ENCODE results near the gene MLH3. TPM values are rescaled to one million over a fixed set of nuclear protein-coding genes. Genes with fewer than 3 reads are reported as not detected.

MLH3 gene
- total and polyA plus RNA-seq, 2 donors (not counting 3 experiments of a cell fraction or from before 2014, with no cell fraction given): 4.8 to 16.5 TPM

DNA sequence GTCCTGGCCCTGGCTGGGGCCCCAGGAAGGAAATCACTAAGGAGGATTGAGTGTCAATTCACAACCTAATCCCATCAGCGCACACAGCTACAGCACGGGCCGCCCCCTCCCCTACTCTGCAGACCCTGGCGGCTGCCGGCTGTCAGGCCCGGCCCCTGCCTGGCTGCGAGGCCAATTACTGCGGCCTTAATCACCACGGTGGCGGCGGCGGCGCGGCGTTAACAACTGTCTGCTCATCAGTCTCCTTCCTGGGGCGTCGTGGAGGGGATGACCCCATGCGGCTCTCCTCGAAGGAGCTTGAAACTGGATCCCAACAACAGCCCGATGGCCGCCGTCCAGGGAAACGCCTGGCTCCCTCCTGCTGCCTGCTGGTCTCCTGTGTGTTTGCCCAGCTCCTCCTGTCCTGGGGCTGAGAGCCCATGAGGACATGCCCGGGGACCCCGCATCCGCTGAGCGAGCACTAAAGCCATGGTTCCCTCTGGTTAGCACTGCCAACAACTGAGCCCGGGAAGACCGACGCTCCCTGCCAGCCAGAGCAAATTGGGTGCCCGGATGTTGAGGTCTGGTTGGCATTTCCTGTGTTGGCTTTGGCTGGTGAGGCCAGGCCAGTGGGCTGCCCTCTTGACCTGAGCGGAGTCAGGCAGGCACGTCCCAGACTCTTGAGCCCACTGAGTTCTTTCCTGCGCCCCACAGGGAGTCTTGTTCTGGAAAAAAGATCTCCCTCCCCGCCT, 70.4 kb downstream of the MLH3 start:
- Histone ChIP-seq H3K27me3 (ENCODE audit: control insufficient read depth in 2 of 2, insufficient read depth in 2 of 2, low read length in 2 of 2) (no peaks in the 10 kb centered on the region), H3K4me3 (replicated peaks in 1 of 3; ENCODE audit: insufficient read depth in 1 of 3, low read depth in 1 of 3, low read length in 3 of 3) (no peak overlapping the region), H3K27ac (ENCODE audit: insufficient read depth, low read depth, low read length) (peak overlapping the region; percentile 98), H2AFZ (ENCODE audit: low read depth, low read length) (peak overlapping the region; percentile 42), H3K9me3 (replicated peaks; ENCODE audit: control insufficient read depth, insufficient read depth, low read length) (no peaks in the 10 kb centered on the region), H3K9ac (replicated peaks; ENCODE audit: extremely low read depth, insufficient read depth, low read length) (peak overlapping the region; percentile 79), H3K4me1 (ENCODE audit: control insufficient read depth, extremely low read depth, insufficient read depth, low read length) (peaks cover 53% of the 10 kb centered on the region), H3K79me2 (ENCODE audit: control insufficient read depth, insufficient read depth, low read length) (no peaks in the 10 kb centered on the region), H4K20me1 (replicated peaks; ENCODE audit: control insufficient read depth, extremely low read depth, insufficient read depth, low read length) (no peaks in the 10 kb centered on the region), H3K36me3 (ENCODE audit: control insufficient read depth in 2 of 2, extremely low read depth in 1 of 2, insufficient read depth in 2 of 2, low read length in 2 of 2) (no peaks in the 10 kb centered on the region), H3K9me1 (replicated peaks; ENCODE audit: control insufficient read depth, extremely low read depth, insufficient read depth, low read length) (no peaks in the 10 kb centered on the region), H3K4me2 (ENCODE audit: insufficient read depth, low read length) (no peak overlapping the region)
- DNase-seq (ENCODE audit: low read depth, low spot score) (peak; percentile 67), FAIRE-seq (peak; percentile 98)
- BruUV-seq (replicated peaks): TSS peak; percentile 27
- POLR2A ChIA-PET: interaction anchor here (1.5 to 2.6 kb wide), 2 partner anchors 16 to 26 kb away, joined by 7 to 19 read pairs; partner anchors contain the start of gene PGF
- CTCF ChIA-PET: interaction anchor here (0.6 to 3.4 kb wide), 11 partner anchors 8 to 107 kb away, joined by 3 to 20 read pairs (median 5); partner anchors contain the start of gene PGF
- intact Hi-C loops (cut with micrococcal nuclease): loop anchor here (1.0 kb wide), 1 partner anchor 8 kb away; no protein-coding TSS in a partner anchor
- no peak for TF ChIP-seq EZH2 (IDR thresholded peaks at IDR 0.05; ENCODE audit: borderline replicate concordance, low read depth, low read length, severe bottlenecking)
- TF ChIP-seq POLR2AphosphoS5 (IDR thresholded peaks at IDR 0.05; ENCODE audit: insufficient read depth, low read depth, low read length): peak; percentile 97
- peak; percentile 53 for TF ChIP-seq GATA2 (IDR thresholded peaks at IDR 0.05; ENCODE audit: insufficient read depth, insufficient read length, low read depth, low read length)
- TF ChIP-seq, protein P1, sequence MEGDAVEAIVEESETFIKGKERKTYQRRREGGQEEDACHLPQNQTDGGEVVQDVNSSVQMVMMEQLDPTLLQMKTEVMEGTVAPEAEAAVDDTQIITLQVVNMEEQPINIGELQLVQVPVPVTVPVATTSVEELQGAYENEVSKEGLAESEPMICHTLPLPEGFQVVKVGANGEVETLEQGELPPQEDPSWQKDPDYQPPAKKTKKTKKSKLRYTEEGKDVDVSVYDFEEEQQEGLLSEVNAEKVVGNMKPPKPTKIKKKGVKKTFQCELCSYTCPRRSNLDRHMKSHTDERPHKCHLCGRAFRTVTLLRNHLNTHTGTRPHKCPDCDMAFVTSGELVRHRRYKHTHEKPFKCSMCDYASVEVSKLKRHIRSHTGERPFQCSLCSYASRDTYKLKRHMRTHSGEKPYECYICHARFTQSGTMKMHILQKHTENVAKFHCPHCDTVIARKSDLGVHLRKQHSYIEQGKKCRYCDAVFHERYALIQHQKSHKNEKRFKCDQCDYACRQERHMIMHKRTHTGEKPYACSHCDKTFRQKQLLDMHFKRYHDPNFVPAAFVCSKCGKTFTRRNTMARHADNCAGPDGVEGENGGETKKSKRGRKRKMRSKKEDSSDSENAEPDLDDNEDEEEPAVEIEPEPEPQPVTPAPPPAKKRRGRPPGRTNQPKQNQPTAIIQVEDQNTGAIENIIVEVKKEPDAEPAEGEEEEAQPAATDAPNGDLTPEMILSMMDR (IDR thresholded peaks at IDR 0.05; ENCODE audit: extremely low read depth in 1 of 2, insufficient read depth in 1 of 2, low read depth in 1 of 2, low read length in 2 of 2): no peak
- no peak for TF ChIP-seq MYC (IDR thresholded peaks at IDR 0.05; ENCODE audit: low read depth, low read length)
- TF ChIP-seq, protein P2, sequence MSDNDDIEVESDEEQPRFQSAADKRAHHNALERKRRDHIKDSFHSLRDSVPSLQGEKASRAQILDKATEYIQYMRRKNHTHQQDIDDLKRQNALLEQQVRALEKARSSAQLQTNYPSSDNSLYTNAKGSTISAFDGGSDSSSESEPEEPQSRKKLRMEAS (IDR thresholded peaks at IDR 0.05; ENCODE audit: insufficient read depth, insufficient read length): no peak
- TF ChIP-seq JUN (IDR thresholded peaks at IDR 0.05; ENCODE audit: borderline replicate concordance, insufficient read depth, insufficient read length, low read depth): no peak
- TF ChIP-seq POLR2A (IDR thresholded peaks at IDR 0.05; ENCODE audit: low read depth, low read length): peak; percentile 73
- peak; percentile 4 for TF ChIP-seq FOS (IDR thresholded peaks at IDR 0.05; ENCODE audit: borderline replicate concordance, insufficient read depth, low read length)
- dilution Hi-C loops (cut with MboI; ENCODE audit: extremely low pct_ligation_motif_present, low sequenced_read_pairs): no loop called here

Measured in endothelial cell of umbilical vein (primary cell).